PC-9 (cell line): ENCODE data around the gene PCDH15. TPM values are rescaled to one million over a fixed set of nuclear protein-coding genes. Genes with fewer than 3 reads are reported as not detected.
"Not testable (repeated sequence)": the region's sequence is repeated elsewhere in the genome, so short reads cannot be mapped to it uniquely, and the experiment has no call there.

Experiments used
- BruUV-seq: library from RNA; stranded (reverse); fragments of 400-500 nt; replicated peaks from 2 replicates; lab custom pipeline; 2021; lab: Mats Ljungman, UMichigan
- CTCF ChIA-PET: fragments of 300-600 bp; sonication (Branson Sonifier 250); formaldehyde crosslinking; loops from one replicate; lab custom pipeline; 2022; ENCODE audit warnings: antibody characterized with exemption; lab: Charles Lee
- POLR2A ChIA-PET: fragments of 300-600 bp; sonication (Branson Sonifier 250); formaldehyde crosslinking; loops from one replicate; lab custom pipeline; 2022; ENCODE audit warnings: antibody characterized with exemption; ENCODE audit not compliant: unreplicated experiment; lab: Charles Lee
- DNase-seq, 2 experiments: peaks; one replicate each; pipeline versions ENCODE4 v3.0.0 to v3.0.0-alpha.2; 2015 to 2022; ENCODE audit warnings: mixed read lengths in 1 of 2
- H2AFZ ChIP-seq: fragments of 200-600 bp; sonication (generic); 2 replicates; pipeline ENCODE4 v1.8.1; 2017; ENCODE audit warnings: antibody characterized with exemption
- H3F3A ChIP-seq: fragments of 200-600 bp; sonication (generic); 2 replicates; pipeline ENCODE4 v1.8.1; 2017; ENCODE audit warnings: antibody characterized with exemption, mild to moderate bottlenecking, low read depth; ENCODE audit not compliant: insufficient read depth
- H3K27ac ChIP-seq: fragments of 200-600 bp; sonication (generic); 2 replicates; pipeline ENCODE4 v1.6.1; 2016; ENCODE audit warnings: mixed run types
- H3K27me3 ChIP-seq: fragments of 200-600 bp; sonication (generic); 2 replicates; pipeline ENCODE4 v1.6.1; 2016; ENCODE audit warnings: low read depth, mixed run types; ENCODE audit not compliant: insufficient read depth
- H3K36me3 ChIP-seq: fragments of 200-600 bp; sonication (generic); 2 replicates; pipeline ENCODE4 v1.6.1; 2016; ENCODE audit warnings: low read depth, mixed run types
- H3K4me1 ChIP-seq: fragments of 200-600 bp; sonication (generic); replicated peaks from 2 replicates; pipeline ENCODE4 v1.6.1; 2016; ENCODE audit warnings: mixed run types; ENCODE audit not compliant: insufficient read depth
- H3K4me2 ChIP-seq: fragments of 200-600 bp; sonication (generic); 2 replicates; pipeline ENCODE4 v1.6.1; 2017; ENCODE audit warnings: mixed run types
- H3K4me3 ChIP-seq: fragments of 200-600 bp; sonication (generic); 2 replicates; pipeline ENCODE4 v1.6.1; 2016; ENCODE audit warnings: mixed run types
- H3K79me2 ChIP-seq: fragments of 200-600 bp; sonication (generic); 2 replicates; pipeline ENCODE4 v1.6.1; 2017; ENCODE audit warnings: low read depth, mixed run types
- H3K9me2 ChIP-seq: fragments of 200-600 bp; sonication (generic); 2 replicates; pipeline ENCODE4 v1.8.1; 2017; ENCODE audit warnings: mild to moderate bottlenecking; ENCODE audit not compliant: insufficient read depth
- H3K9me3 ChIP-seq: fragments of 200-600 bp; sonication (generic); 2 replicates; pipeline ENCODE4 v1.8.1; 2016; ENCODE audit warnings: low read depth; ENCODE audit not compliant: insufficient read depth
- H4K20me1 ChIP-seq: fragments of 200-600 bp; sonication (generic); 2 replicates; pipeline ENCODE4 v1.8.1; 2017; ENCODE audit not compliant: insufficient read depth
- EZH2 ChIP-seq: fragments of 200-600 bp; sonication (generic); IDR thresholded peaks from 2 replicates; pipeline ENCODE4 v1.8.0; 2017; ENCODE audit warnings: antibody characterized with exemption, low read depth
- intact Hi-C: fragments of 100-400 bp; cut with micrococcal nuclease; formaldehyde crosslinking; loops from one replicate; pipeline ENCODE4 v1.10.0; 2022; ENCODE audit not compliant: unreplicated experiment
- total RNA-seq: library from RNA; stranded (reverse); gene quantifications from 2 replicates; pipeline ENCODE4 v1.2.3, GENCODE V29; 2021
- TF ChIP-seq, protein P1 (sequence below): fragments of 200-600 bp; sonication (generic); conservative IDR thresholded peaks from 2 replicates; pipeline ENCODE4 v1.6.1; 2017; ENCODE audit warnings: mixed run types, antibody characterized with exemption, mild to moderate bottlenecking, moderate library complexity

The PCDH15 gene
- total RNA-seq, 1 experiment from 2014 or later = not detected

DNA sequence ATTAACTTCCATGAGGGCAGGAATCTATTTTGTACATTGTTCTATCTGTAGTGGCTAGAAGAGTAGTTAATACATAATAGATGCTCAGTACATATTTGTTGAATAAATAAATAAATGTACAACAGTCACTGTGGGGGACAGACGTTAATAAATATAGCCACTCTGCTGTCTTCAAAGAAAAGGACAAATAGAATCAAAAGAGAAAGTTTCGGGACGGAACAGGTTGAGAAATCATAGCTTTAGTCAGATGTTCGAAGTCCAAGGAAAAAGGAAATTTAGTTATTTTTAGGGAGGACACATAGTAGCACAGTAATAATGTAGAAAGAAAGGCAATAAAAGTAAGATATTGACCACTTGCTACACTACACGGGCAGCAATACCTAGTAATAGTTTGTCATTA lies 861.4 kb downstream of the PCDH15 start:
- Histone ChIP-seq H3K36me3 (no peaks in the 10 kb centered on the region), H3K27ac (no peak overlapping the region), H3K9me3 (no peaks in the 10 kb centered on the region), H3F3A (no peaks in the 10 kb centered on the region), H3K4me1 (no peaks in the 10 kb centered on the region), H4K20me1 (no peaks in the 10 kb centered on the region), H3K79me2 (no peaks in the 10 kb centered on the region), H3K4me2 (no peak overlapping the region), H3K4me3 (no peak overlapping the region), H3K27me3 (no peaks in the 10 kb centered on the region), H3K9me2 (no peaks in the 10 kb centered on the region), H2AFZ (no peak overlapping the region)
- CTCF ChIA-PET = no interaction called here
- no peak for TF ChIP-seq EZH2
- TF ChIP-seq, protein P1, sequence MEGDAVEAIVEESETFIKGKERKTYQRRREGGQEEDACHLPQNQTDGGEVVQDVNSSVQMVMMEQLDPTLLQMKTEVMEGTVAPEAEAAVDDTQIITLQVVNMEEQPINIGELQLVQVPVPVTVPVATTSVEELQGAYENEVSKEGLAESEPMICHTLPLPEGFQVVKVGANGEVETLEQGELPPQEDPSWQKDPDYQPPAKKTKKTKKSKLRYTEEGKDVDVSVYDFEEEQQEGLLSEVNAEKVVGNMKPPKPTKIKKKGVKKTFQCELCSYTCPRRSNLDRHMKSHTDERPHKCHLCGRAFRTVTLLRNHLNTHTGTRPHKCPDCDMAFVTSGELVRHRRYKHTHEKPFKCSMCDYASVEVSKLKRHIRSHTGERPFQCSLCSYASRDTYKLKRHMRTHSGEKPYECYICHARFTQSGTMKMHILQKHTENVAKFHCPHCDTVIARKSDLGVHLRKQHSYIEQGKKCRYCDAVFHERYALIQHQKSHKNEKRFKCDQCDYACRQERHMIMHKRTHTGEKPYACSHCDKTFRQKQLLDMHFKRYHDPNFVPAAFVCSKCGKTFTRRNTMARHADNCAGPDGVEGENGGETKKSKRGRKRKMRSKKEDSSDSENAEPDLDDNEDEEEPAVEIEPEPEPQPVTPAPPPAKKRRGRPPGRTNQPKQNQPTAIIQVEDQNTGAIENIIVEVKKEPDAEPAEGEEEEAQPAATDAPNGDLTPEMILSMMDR = no peak
- DNase-seq = no peak
- BruUV-seq = no TSS peak
- POLR2A ChIA-PET = interaction anchor here (0.7 kb wide), 1 partner anchor 1765 kb away, joined by 9 read pairs; no protein-coding TSS in a partner anchor
- intact Hi-C loops = no loop called here

DNA sequence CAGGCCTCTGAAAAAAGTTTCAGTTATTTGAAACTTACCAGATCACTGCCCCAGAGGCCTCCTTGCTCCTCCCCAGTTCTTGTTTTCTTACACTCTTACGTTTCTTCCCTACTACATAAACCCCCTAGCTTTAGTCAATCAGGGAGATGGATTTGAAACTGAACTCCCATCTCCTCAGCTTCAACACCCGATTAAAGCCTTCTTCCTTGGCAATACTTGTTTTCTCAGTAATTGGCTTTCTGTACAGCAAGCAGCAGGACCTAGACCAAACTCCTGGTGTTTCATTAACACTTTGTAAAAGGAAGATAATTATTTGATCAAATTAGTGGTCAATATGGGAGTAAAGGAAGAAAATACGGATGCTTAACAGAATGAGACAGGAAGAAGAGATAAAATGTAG lies 870.4 kb downstream of the PCDH15 start:
- BruUV-seq = no TSS peak
- CTCF ChIA-PET = no interaction called here
- POLR2A ChIA-PET = no interaction called here

DNA sequence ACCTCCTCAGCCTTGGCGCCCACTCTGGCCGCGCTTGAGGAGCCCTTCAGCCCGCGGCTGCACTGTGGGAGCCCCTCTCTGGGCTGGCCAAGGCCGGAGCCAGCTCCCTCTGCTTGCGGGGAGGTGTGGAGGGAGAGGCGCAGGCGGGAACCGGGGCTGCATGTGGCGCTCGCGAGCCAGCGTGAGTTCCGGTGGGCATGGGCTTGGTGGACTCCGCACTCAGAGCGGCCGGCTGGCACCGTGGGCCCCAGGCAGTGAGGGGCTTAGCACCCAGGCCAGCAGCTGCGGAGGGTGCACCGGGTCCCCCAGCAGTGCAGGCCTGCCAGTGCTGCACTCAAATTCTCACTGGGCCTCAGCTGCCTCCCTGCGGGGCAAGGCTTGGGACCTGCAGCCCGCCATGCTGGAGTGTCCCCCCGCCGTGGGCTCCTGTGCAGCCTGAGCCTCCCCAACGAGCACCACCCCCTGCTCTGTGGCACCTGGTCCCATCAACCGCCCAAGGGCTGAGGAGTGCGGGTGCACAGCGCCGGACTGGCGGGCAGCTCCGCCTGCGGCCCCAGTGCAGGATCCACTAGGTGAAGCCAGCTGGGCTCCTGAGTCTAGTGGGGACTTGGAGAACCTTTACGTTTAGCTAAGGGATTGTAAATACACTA lies 876.9 kb downstream of the PCDH15 start:
- POLR2A ChIA-PET, CTCF ChIA-PET: not testable (repeated sequence)

More for the DNA sequence above, 870.4 kb downstream of the PCDH15 start:
- H3K4me3 ChIP-seq = no peak overlapping the region
- H3K27me3 ChIP-seq = no peaks in the 10 kb centered on the region
- TF ChIP-seq EZH2 = no peak
- TF ChIP-seq, protein P1 = no peak
- H3K79me2 ChIP-seq = no peaks in the 10 kb centered on the region
- H3K9me3 ChIP-seq = no peaks in the 10 kb centered on the region
- H3K9me2 ChIP-seq = no peaks in the 10 kb centered on the region
- H3K27ac ChIP-seq = no peak overlapping the region
- H3F3A ChIP-seq = no peaks in the 10 kb centered on the region
- intact Hi-C loops = no loop called here
- H3K4me1 ChIP-seq = no peaks in the 10 kb centered on the region
- DNase-seq = no peak
- no peak overlapping the region for H2AFZ ChIP-seq
- no peaks in the 10 kb centered on the region for H4K20me1 ChIP-seq
- no peaks in the 10 kb centered on the region for H3K36me3 ChIP-seq
- no peak overlapping the region for H3K4me2 ChIP-seq

DNA sequence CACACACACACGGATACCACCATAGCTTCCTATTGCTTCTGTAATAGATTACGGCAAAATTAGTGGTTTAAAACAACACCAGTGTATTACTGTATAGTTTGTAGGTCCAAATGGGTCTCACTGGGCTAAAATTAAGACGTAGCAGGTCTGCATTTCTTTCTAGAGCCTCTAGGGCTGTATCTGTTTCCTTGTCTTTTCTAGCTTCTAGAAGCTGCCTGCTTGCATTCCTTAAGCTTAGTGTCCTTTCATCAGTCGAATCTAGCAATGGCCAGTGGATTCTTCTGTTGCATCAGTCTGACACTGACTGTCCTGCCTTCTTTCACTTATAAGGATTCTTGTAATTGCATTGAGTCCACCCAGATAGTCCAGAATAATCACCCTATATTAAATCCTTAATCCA lies 882.3 kb downstream of the PCDH15 start:
- Histone ChIP-seq H4K20me1 (no peaks in the 10 kb centered on the region), H3K36me3 (no peaks in the 10 kb centered on the region), H3K27ac (no peak overlapping the region), H3K4me2 (no peak overlapping the region), H3K27me3 (no peaks in the 10 kb centered on the region), H3K79me2 (no peaks in the 10 kb centered on the region), H2AFZ (no peak overlapping the region), H3K9me3 (no peaks in the 10 kb centered on the region), H3F3A (no peaks in the 10 kb centered on the region), H3K4me1 (no peaks in the 10 kb centered on the region), H3K4me3 (no peak overlapping the region), H3K9me2 (no peaks in the 10 kb centered on the region; the same call in 1 of the 2 replicates)
- BruUV-seq = no TSS peak
- no peak for TF ChIP-seq EZH2
- TF ChIP-seq, protein P1 = no peak
- POLR2A ChIA-PET = no interaction called here
- DNase-seq = no peak
- intact Hi-C loops = no loop called here
- CTCF ChIA-PET = no interaction called here

More for the DNA sequence above, 876.9 kb downstream of the PCDH15 start:
- H4K20me1 ChIP-seq, H3K36me3 ChIP-seq, intact Hi-C loops, H3K79me2 ChIP-seq, H3K9me2 ChIP-seq, H3K4me3 ChIP-seq, H3K4me1 ChIP-seq, H3K27me3 ChIP-seq, BruUV-seq, H3K27ac ChIP-seq, H2AFZ ChIP-seq, H3K4me2 ChIP-seq, DNase-seq, H3F3A ChIP-seq, H3K9me3 ChIP-seq: not testable (repeated sequence)
